Measurements from ENCODE around the gene SETDB2. TPM values are rescaled to one million over a fixed set of nuclear protein-coding genes. Genes with fewer than 3 reads are reported as not detected.

SETDB2 gene
- total RNA-seq, 1 donor, result 13.8 TPM

DNA sequence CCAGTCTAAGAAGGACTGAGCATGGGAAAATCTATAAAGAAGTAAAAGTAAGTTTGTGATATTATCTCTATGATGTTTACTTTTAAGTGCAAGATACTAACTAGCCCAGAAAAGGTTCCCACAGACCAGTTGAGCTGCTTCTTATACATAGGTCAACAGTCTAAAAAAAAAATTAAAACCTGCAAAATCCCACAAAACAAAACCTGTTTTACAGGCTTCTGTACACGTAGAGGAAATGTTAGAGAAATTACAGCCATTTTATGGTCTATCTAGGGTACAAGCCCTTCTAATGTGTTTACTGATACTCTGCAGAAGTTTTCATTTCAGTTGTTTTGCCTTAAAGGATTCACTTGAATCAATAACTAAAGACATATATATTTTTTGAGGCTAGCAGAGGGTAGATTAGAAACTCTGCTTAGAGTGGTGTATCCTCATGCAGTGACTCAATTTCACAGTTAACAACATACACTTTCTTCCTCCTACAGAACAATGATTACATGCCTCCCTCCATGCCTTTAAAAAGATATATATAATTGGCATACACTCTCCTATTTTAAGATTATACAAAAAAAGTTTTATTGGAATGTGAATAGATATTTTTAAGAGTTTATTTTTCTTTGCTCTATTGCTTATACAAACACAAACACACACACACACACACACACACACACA, 44.1 kb upstream of the SETDB2 start:
- H3K36me3 ChIP-seq (ENCODE audit: insufficient read depth, low read length), result no peaks in the 10 kb centered on the region
- H2AFZ ChIP-seq (ENCODE audit: low read length), result no peak overlapping the region
- H3K4me3 ChIP-seq (ENCODE audit: insufficient read depth, low read length), result no peak overlapping the region
- H3K27ac ChIP-seq (ENCODE audit: low read depth, low read length), result no peak overlapping the region
- TF ChIP-seq, protein P1, sequence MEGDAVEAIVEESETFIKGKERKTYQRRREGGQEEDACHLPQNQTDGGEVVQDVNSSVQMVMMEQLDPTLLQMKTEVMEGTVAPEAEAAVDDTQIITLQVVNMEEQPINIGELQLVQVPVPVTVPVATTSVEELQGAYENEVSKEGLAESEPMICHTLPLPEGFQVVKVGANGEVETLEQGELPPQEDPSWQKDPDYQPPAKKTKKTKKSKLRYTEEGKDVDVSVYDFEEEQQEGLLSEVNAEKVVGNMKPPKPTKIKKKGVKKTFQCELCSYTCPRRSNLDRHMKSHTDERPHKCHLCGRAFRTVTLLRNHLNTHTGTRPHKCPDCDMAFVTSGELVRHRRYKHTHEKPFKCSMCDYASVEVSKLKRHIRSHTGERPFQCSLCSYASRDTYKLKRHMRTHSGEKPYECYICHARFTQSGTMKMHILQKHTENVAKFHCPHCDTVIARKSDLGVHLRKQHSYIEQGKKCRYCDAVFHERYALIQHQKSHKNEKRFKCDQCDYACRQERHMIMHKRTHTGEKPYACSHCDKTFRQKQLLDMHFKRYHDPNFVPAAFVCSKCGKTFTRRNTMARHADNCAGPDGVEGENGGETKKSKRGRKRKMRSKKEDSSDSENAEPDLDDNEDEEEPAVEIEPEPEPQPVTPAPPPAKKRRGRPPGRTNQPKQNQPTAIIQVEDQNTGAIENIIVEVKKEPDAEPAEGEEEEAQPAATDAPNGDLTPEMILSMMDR (IDR thresholded peaks at IDR 0.05; ENCODE audit: extremely low read depth, low read depth, low read length), result no peak
- no peaks in the 10 kb centered on the region for H4K20me1 ChIP-seq (ENCODE audit: insufficient read depth, low read length)
- H3K27me3 ChIP-seq (ENCODE audit: insufficient read depth, low read length), result no peaks in the 10 kb centered on the region
- no peak overlapping the region for H3K4me2 ChIP-seq (ENCODE audit: insufficient read depth, low read length)
- peaks cover 2% of the 10 kb centered on the region for H3K9me3 ChIP-seq (ENCODE audit: low read depth, low read length)
- peaks cover 4% of the 10 kb centered on the region for H3K4me1 ChIP-seq (ENCODE audit: insufficient read depth, low read length)
- no peak for DNase-seq (ENCODE audit: insufficient read length, low spot score, missing footprints)
- H3K79me2 ChIP-seq (ENCODE audit: insufficient read depth, low read length), result no peaks in the 10 kb centered on the region

DNA sequence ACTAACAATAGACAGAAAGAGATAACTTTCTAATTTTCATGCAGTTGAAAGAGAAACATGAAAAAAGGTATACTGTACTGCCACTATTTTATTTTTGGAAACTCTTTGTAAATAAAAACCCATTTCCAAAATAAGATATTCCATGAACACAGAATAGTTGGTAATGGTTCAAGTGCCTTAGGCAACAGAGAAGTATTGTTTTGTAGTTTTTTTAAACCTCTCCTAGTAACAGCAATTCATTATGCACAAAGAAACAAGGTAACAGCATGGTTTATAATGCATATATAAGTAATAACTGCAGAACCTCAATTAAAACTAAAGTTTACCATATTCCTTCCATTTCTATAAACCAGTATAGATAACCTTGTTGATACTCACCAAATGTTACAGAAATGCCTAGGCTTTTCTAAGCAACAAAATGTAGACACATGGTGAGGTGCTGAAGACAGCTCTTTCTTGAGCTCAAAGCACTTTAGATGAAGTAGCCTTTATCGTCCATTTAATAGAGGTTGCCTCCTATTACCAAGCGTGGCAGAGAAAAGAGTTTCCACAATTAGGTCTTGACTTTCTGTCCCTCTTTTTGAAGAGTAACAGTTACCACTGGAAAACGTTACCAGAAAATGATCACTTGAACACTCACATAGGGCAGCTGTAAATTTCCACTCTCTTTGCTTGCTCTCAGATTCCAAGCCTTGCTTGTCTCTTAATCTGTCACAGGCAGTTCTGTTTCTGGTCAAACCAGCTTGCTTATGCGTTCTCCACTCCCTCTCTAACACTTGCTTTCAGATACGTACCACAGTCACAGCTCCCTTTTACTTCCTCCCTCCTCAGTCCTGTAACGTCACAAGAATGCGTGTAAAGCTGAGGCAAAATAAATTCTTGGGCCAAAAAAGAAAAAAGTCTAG, 43.1 kb upstream of the SETDB2 start:
- H3K4me3 ChIP-seq (ENCODE audit: insufficient read depth, low read length), result peak overlapping the region; percentile 41
- H2AFZ ChIP-seq (ENCODE audit: low read length), result peak overlapping the region; percentile 27
- H3K27ac ChIP-seq (ENCODE audit: low read depth, low read length), result no peak overlapping the region
- TF ChIP-seq, protein P1 (IDR thresholded peaks at IDR 0.05; ENCODE audit: extremely low read depth, low read depth, low read length), result no peak
- H3K4me1 ChIP-seq (ENCODE audit: insufficient read depth, low read length), result peaks cover under 1% of the 10 kb centered on the region
- no peak for DNase-seq (ENCODE audit: insufficient read length, low spot score, missing footprints)
- H3K4me2 ChIP-seq (ENCODE audit: insufficient read depth, low read length), result peak overlapping the region; percentile 65
- no peaks in the 10 kb centered on the region for H3K79me2 ChIP-seq (ENCODE audit: insufficient read depth, low read length)
- no peaks in the 10 kb centered on the region for H3K27me3 ChIP-seq (ENCODE audit: insufficient read depth, low read length)
- no peaks in the 10 kb centered on the region for H4K20me1 ChIP-seq (ENCODE audit: insufficient read depth, low read length)
- H3K36me3 ChIP-seq (ENCODE audit: insufficient read depth, low read length), result no peaks in the 10 kb centered on the region
- H3K9me3 ChIP-seq (ENCODE audit: low read depth, low read length), result peaks cover 2% of the 10 kb centered on the region

DNA sequence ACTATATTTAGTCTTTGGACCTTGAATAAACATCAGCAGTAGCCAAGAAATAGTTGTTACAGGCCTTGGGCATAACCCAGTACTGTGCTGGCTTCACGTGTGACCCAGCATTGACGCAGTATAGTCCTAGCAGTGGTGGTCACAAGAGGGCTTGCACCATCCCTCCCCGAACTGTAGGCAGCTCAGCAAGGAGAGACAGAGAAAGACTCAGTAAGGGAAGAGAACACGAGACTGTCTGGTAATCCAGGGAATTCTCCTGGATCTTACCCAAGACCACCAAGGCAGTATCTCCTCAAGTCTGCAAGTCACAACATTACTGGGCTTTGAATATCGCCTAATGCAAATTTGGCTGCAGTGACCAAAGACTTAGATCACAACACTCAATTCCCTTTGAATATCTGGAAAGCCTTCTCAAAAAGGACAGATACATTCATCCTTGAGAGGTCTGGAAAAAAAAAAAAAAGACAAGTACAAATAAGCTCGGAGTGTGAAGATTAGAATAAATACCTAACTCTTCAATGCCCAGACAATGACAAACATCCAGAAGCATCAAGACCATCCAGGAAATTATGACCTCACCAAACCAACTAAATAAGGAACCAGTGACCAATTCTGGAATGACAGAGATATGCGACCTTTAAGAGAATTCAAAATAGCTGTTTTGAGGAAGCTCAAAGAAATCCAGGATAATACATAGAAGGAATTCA, 39.9 kb upstream of the SETDB2 start:
- Histone ChIP-seq H3K4me2 (ENCODE audit: insufficient read depth, low read length) (no peak overlapping the region), H2AFZ (ENCODE audit: low read length) (no peak overlapping the region), H3K4me3 (ENCODE audit: insufficient read depth, low read length) (no peak overlapping the region), H3K9me3 (ENCODE audit: low read depth, low read length) (peaks cover 2% of the 10 kb centered on the region), H3K27me3 (ENCODE audit: insufficient read depth, low read length) (no peaks in the 10 kb centered on the region), H4K20me1 (ENCODE audit: insufficient read depth, low read length) (no peaks in the 10 kb centered on the region), H3K36me3 (ENCODE audit: insufficient read depth, low read length) (no peaks in the 10 kb centered on the region), H3K4me1 (ENCODE audit: insufficient read depth, low read length) (no peaks in the 10 kb centered on the region), H3K79me2 (ENCODE audit: insufficient read depth, low read length) (no peaks in the 10 kb centered on the region), H3K27ac (ENCODE audit: low read depth, low read length) (no peak overlapping the region)
- TF ChIP-seq, protein P1 (IDR thresholded peaks at IDR 0.05; ENCODE audit: extremely low read depth, low read depth, low read length), result no peak
- DNase-seq (ENCODE audit: insufficient read length, low spot score, missing footprints), result no peak

DNA sequence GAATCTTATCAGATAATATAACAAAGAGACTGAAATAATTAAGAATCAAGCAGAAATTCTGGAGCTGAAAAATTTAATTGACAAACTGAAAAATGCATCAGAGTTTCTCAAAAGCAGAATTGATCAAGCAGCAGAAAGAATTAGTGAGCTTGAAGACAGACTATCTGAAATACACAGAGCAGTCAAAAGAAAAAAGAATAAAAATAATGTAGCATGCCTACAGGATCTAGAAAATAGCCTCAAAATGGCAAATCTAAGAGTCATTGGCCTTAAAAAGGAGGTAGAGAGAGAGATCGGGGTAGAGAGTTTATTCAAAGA, 39.4 kb upstream of the SETDB2 start:
- Histone ChIP-seq H3K4me2 (ENCODE audit: insufficient read depth, low read length) (no peak overlapping the region), H3K79me2 (ENCODE audit: insufficient read depth, low read length) (no peaks in the 10 kb centered on the region), H3K36me3 (ENCODE audit: insufficient read depth, low read length) (no peaks in the 10 kb centered on the region), H4K20me1 (ENCODE audit: insufficient read depth, low read length) (no peaks in the 10 kb centered on the region), H2AFZ (ENCODE audit: low read length) (no peak overlapping the region), H3K9me3 (ENCODE audit: low read depth, low read length) (peaks cover 2% of the 10 kb centered on the region), H3K27ac (ENCODE audit: low read depth, low read length) (no peak overlapping the region), H3K4me3 (ENCODE audit: insufficient read depth, low read length) (no peak overlapping the region), H3K4me1 (ENCODE audit: insufficient read depth, low read length) (no peaks in the 10 kb centered on the region), H3K27me3 (ENCODE audit: insufficient read depth, low read length) (no peaks in the 10 kb centered on the region)
- TF ChIP-seq, protein P1 (IDR thresholded peaks at IDR 0.05; ENCODE audit: extremely low read depth, low read depth, low read length), result no peak
- no peak for DNase-seq (ENCODE audit: insufficient read length, low spot score, missing footprints)
